ENCODE measurements around the gene SLC2A2.

SLC2A2 gene

DNA sequence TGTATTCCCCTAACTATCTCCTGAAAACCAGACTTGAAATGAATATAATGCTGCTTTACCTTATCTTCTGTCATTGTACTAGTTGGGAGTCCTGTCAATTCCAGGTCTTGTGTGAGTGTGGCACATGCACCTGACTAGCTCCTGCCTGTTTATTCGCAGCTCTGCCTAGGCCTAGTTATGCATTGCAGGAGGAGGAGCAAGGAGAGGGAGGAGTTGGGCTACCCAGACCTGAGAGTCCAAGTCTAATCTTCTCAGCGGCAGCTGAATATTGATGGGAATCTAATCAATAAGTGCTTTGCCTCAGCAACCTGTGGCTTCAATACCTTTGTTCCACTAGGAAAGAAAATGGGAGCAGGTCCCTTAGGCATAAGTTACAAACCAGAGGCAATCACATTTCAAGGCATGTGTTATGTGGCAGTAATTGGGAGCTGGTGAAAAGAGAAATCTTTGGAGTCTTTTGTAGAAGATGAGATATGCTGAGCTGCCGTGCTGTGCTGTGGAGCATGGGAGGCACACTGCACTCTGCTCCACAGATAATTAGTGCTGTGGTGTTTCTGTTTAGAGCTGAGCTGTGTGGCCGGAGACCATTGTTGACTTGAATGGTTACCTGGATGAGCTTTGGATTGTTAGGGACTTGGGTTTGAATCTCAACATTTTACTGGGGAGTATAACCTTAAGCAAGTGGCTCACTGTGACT lies at the start of gene SLC2A2:
SLC2A2 (minus strand) TSS at position 124 of the 697 bp plus-strand sequence; CDS start at position 74, 50 bp downstream.
- no peak for DNase-seq

DNA sequence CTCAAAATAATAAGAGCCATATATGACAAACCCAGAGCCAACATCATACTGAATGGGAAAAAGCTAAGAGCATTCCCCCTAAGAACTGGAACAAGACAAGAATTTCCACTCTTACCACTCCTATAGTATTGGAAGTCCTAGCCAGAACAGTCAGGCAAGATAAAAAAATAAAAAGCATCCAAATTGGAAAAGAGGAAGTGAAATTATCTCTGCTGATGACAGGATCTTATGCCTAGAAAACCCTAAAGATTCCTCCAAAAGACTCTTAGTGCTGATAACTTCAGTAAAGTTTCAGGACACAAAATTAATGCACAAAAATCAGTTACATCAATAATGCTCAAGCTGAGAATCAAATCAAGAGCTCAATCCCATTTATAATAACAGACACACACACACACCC lies 45.9 kb upstream of the SLC2A2 start:
- DNase-seq, result no peak

DNA sequence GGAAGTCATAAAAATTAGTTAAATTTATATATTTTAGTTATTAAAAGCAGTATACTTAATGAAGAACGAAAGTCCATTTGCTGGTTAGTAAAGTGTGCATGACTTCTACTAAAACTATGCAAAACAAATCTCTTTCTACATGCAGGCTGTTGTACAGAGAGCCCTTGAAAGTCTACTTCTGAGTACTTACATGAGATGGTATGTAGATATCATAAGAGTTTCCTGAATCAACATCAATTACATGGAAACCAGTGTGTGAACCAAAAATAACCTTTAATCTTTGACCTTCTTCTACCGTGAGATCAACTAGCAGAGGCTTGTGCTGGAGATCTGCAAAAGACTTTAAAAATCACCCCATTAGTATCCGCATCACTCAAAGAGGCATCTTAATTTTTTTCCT lies 42.1 kb upstream of the SLC2A2 start:
- DNase-seq, result no peak

DNA sequence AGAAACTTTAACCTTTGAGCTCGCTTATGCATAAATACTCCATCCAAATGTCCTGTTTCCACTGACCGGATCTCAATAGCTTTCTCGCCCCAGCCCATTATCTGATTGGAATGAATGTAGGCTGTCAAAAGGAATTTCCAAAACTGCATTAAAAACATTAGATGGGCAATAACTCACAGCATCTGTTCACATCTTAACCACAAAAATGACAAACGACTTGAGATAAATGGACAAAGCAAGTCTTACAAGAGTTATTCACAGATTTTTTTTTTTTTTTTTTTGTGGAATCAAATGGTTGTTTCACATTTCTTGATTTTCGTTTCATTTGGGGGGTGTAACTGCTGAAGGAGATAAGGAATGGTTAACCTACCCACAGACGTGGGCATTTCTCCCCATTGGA lies 39.7 kb upstream of the SLC2A2 start:
- DNase-seq, result no peak

DNA sequence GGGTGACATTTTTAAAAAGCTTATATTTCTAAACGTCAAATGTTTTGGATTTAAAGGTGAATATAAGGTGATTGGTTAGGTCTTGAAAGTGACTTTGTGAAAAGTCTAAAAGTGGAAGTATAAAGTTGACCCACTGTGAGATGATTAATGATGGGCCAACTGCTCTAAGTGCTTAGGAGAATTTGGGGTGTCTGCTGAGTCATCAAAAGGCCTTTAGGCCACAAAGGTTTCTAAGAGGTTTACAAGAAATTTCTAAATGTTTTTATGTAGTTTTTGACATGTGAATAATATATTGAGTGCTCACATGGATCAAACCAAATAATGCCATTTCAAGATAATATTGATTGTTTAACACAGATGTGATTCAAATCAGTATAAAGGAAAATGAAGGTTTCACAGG lies 39.2 kb upstream of the SLC2A2 start:
- DNase-seq, result no peak

DNA sequence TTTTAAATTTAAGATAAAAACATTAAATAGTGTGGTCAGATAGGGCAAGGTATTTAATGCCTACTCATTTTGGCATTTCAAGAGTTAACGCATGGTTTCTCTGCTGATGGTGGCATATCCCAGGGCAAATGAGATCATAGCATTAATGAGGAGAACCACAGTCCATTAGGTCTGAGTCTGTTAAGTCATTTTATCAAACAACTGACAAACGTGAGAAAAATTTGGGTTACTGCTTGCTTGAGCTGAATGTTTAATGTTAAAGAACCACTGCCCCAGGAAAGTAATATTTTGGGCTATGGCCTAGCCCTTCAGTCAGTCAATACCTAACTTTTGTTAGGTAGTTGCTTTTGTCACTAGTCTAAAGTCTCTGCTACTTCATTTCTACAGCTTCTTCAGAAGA lies 37.9 kb upstream of the SLC2A2 start:
- no peak for DNase-seq

DNA sequence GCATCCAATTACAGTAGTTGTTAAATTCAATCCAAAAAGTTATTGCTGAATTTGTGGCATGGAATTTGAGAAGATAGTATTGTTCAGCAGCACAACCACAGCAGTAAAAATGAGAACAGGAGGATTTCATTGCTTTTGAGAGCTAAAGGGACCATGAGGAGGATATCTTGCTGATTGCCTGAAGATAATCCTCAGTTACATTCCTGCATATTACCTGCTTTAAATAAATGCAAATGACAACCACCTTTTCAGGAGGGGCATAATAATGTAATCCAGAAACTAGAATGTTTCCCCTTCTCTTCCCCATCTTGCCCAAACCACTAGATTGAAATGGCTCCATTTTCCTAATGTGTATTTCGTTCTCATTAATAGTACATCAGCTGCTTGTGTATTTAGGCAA lies 35.2 kb upstream of the SLC2A2 start:
- DNase-seq, result no peak

DNA sequence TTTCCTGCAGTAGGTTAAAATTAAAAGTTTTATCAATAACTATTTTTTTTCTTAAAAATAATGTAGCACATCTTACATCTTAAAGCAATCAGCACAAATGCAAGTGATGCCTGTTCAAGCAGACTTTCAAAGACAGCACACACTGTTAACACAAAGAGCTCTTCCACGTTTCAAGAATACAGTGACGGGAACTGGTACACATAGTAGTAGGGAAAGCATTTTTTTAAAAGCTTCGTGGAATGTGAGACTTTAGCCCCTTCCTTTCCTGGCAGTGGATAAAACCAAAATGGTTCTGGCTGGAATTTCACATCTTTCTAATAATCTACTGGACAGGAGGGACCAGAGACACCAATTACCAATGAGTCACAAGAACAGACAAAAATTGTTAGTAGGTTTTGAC lies 33.5 kb upstream of the SLC2A2 start:
- DNase-seq, result no peak

DNA sequence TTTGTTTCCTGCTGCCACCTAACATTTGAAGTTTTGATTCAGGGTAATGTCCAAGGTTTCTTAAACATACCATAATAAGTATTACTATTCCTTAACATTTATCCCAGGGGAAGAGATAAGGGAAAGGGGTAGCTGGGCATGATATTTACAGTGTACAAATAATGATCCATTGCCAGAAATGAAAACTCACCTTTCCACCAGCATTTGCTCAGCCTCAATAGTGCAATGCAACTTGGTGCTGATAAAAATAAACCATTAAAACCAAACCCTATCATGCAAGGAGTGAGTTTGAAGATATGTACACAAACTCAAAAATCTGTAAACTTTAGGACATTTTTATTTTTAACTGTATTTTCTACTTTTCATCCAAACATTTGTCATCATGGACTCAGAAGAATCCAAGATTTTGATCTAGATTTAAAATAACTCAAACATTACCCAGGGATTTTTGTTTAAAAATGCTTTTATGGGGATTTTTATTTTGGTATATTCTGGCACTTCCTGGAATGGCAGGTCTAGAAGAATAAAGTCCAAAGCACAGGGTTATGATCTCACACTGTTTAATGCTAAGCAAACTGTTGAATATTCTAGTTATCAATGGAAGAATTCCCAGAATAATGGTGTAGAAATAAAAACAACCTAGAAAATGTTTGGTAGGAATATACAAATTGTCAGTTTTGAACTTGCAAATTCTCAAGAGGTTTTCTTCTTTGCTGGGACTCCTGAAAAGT lies 32.5 kb upstream of the SLC2A2 start:
- no peak for DNase-seq

DNA sequence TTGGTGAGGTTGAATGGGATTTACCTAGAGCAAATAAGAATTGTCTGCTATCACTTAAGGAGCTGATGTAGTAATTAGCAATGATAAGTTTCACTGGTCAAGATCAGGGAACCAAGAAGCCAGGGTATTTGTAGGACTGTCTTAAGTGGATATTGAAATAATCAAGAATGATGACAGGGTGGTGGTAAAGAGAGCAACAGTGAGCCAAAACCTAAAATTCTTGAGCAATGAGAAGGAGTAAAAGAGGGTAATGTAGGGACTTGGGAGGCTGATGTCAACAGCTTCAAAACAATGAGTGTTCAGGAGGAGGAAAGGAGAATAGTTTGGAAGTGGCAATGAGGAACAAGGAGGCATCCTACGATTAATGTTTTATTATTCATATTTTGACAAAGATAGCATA lies 31.5 kb upstream of the SLC2A2 start:
- DNase-seq, result no peak

DNA sequence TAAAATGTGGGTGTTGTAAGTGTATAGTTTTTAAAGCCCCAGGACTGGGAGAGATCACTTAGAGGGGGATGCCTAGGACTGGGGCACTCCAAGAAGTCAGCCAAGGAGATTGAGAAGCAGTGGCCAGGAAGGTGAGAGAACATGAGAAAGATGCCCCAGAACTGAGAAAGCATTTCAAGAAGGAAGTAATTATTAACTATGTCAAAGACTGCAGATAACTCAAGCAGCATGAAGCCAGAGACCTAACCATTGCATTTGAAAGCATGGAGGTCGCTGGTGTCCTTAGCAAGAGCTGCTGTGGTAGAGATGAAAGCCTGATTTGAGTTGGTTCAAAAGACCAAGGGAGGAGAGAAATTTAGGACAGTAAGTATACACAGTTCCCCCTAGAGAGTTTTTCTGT lies 30.6 kb upstream of the SLC2A2 start:
- DNase-seq, result no peak

DNA sequence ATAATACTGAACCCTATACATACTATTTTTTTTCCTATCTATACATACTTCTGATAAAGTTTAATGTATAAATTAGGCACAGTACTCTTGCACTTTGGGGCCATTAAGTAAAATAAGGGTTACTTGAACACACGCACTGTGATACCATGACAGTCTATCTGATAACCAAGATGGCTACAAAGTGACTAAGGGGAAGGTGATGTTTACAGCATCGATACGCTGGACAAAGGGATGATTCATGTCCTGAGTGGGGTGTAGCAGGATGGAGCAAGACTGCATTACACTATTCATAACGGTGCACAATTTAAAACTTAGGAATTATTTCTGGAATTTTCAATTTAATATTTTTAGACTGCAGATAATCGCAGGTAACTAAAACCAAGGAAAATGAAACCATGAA lies 30.0 kb upstream of the SLC2A2 start:
- no peak for DNase-seq

DNA sequence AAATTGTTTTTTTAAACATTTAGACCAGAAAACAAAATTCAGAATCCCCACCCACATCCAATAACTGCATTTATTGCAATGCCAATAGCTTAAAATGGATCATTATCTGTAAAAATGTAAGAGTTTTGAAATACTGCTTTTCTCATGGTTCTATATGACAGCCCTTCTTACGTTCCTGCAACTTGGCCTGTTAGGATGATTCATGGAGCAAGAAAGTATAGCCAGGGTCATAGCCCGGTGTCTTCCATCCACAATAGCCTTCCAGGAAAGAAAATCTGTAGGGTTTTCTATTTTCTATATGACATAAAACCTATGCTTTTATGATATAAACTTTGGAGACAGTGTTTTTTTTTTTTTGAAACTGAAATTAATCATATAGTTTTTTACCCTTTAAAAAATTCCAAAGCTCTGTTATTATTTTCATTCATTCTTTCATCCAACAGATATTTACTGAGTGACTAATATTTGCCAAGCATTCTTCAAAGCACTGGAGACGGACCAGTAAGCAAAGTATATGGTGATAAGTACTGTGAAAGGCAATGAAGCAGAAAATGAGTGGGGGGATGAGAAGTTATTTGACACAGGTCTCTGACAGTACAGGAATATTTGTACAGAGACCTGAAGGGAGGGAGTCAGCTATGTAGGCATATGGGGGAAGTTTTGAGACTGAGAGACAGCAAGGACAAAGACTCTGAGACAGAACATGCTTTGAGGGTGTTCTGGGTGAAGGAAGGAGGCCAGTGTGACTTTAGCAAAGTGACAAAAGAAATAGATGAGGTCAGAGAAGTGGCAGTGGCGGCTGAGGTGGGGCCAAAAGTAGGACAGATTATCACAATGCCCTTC lies 29.0 kb upstream of the SLC2A2 start:
- no peak for DNase-seq

DNA sequence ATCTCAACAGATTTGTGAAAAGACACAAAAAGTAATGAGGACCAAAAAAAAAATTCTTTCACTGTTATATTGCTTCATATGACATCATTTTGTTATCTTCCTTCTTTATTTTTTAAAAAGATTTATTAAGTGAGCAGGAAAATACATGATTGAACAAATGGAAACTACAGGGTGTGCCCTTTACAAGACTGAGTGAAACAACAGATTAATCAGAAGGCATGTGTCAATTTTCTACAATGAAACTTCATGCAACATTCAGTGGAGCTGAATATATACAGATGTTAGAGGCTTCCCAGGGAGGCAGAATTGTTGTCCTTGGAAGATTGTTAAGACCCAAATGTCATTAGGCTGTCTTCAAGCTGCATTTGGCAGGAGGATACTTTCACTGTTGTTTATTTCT lies 28.4 kb upstream of the SLC2A2 start:
- no peak for DNase-seq

DNA sequence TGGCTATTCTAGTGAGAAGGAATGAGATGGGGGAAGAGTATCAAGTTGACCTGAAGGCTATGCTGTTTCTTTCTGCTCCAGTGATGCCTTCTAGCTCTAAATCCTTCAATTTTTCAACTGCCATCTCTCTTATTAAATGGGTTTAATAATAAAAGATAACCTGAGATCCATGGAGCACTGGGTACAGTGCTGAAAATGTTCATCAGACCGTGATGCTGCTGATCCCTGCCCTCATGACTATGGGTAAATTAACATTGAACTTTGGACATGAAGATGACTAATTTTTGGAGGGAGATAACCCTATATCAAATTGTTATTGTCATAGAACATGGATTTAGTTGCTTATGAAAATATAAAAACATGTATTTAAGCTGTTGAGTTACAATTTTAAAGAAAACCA lies 27.7 kb upstream of the SLC2A2 start:
- DNase-seq, result no peak

DNA sequence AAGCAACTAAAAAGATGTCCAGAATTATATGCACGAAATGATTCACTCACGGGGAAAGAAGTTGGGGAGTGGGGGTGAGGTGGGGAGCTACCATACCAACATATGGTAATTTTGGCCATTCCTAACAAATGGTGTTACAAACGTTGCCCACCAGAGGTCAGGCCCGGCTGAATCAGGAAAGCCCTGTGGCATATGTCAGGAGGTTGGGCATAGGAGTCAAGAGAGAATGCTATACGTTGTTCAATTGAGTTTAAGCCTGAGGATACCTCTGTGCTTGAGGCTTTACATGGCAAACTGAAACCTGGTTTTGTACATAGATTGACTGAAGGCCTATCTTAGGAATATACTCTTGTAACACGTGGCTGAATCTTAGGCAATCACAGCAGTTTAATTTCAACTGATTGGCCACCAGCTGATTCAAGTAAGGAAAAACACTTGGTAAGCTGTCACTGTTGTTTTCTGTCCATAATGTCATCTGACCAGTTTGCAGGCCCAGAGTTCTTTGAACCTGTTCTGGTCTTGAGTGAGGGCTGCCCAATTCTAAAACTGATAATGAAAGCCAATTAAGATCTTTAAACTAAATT lies 23.4 kb upstream of the SLC2A2 start:
- peak; percentile 59 for DNase-seq

DNA sequence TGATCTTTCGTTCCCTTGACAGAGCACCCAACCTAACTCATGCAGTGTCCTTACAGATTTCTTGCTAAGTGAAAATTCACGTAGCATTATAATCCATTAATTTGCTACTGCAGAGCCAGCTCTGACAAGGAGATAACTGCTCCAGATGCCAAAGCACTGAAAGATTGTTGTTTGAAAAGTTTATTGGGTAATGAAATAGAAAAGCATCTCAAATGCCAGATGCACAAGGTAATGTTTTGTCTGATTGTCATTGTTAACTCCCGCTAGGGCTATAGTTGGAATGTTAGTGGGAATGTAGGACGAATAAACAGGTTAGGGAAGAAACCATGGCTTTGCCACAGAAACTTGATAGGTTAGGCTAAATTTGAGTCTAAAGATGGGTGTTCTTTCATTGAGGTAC lies 20.2 kb upstream of the SLC2A2 start:
- no peak for DNase-seq

DNA sequence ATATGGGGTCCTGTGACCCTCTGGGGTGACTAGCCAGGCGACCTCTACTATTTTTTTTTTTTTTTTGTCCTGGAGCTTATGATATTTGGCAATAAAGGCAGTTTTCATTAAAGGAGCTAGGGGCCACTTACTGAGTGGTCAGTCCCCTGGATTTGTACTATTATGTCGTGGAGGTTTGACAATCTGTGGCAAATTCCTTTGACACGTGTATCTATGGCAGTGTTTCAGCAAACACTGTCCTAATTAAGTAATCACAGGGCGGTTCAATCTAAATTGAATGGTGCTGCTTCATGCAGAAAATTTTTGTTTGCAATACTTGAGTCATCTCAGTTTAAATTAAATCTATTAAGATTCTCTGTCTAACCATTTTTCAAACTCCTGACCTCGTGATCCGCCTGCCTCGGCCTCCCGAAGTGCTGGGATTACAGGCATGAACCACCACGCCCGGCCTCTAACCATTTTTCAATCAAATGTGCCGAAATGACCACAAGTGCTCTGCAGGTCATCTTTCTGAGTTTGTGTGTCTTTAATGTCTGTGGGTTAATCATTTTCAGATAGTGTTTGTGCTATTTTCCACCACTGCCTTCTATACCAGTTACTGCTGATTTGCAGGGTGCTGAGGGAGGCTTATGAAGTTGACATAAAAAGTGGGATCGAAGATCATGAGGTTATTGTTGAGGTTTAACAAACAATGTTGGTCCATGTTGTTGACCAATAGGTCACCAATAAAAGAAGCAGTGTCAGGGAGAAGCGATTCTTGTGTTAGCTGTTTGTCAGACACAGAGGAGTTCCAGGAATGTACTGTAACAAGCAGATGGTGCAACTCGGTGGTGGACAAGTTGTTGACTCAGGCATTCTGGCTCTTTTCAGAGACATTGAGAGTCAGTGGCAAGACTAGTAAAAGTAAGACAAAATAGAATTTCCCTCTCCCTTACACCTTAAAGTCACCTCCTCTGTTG lies 18.6 kb upstream of the SLC2A2 start:
- DNase-seq, result no peak

DNA sequence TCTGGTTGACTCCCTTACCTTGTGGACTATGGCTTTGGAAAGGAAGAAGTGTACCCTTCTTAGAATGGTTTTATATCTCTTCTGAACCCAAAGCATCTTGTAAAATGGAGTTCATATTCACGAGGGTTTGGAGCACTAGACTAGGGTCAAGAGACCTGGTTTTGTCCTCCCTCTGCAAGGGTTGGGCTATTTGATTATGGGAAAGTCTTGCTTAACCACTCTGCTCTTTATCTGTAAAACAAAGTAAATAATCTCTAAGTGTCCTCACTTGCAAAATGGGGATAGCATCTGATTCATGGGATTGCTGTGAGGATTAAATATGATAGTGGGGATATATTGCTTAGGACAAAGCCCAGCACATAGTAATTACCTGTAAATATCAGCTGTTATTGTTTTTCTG lies 17.9 kb upstream of the SLC2A2 start:
- no peak for DNase-seq

DNA sequence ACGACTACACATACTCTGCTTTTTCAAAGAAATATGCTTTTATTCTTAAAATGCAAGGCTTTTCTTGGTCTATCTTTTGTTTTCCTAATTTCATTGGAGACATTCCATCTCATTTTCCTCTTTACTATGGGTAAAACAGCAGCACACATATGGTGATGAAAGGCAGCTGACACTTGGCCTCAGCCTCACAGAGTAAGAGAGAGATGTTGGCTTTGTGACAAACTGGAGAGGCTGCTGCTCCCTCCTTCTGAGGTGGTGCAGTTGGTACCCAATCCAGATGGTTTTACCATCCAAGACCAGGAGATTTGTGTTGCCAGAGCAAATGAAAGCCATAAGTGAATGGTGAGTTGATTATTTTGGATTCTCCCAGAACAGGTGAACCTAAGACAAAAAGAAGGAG lies 13.2 kb upstream of the SLC2A2 start:
- no peak for DNase-seq

DNA sequence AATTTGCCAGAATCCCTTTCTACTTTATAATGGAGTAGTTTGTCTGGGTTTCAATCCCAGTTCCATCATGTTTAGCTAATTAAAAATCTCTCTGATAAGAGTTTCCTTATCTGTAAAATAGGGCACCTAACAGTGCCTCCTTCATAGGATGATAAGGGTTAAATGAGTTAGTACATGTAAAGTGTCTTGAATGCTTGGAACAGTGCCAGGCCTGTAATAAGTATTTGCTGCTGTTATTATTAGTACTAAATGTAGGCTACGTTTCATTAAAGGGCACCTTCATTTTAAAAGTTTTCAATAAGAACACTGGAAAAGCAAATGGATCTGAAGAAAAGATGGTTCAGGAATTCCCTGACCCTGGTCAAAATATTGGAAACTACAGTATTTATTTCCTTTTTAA lies 11.8 kb upstream of the SLC2A2 start:
- DNase-seq, result no peak

DNA sequence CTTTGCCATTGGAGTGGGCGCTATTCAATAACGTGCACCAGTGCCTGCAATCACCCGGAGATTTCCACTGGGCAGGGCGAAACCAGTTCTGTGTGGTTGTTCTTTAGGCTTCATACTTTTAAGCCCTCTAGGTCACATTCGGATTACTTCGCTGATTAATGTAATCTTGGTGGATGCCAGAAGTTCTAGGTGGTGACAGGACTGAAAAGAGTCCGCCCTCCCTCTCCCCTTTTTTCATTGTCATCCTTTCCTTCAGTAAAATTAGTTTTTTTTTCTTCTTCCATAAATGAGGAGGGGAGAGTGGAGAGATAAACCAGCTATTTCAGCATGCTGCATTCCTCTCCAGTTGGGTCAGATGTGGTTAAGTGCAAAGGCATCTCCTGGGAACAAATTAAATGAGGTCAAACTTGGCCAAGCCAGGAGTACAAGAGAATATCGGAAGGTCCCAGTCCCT lies 2.3 kb upstream of the SLC2A2 start:
- peak; percentile 16 for DNase-seq
